ENCODE data around the gene CTBP2. TPM values are rescaled to one million over a fixed set of nuclear protein-coding genes. Genes with fewer than 3 reads are reported as not detected.
"Not testable (repeated sequence)": the region's sequence is repeated elsewhere in the genome, so short reads cannot be mapped to it uniquely, and the experiment has no call there.

The CTBP2 gene
- total RNA-seq, 2 donors from 2014 or later = 32.0 to 49.0 TPM

- H3K27ac ChIP-seq = peak overlapping the region; percentile 87 to 96 (median 92)
- no peaks in the 10 kb centered on the region for H3K27me3 ChIP-seq
- DNase-seq (no peak), ATAC-seq (no peak)
- peaks cover 48% of the 10 kb centered on the region for H3K4me1 ChIP-seq
- WGBS, 2 donors = 83 to 85% methylated on average over 14 to 15 of the region's 15 CpGs
- peaks cover 0 to 1% of the 10 kb centered on the region in 2 donors for H3K36me3 ChIP-seq (replicated peaks in 1 of 2; ENCODE audit: insufficient read depth in 1 of 2, low read depth in 2 of 2)
- no peak overlapping the region for H3K4me3 ChIP-seq
- intact Hi-C loops (cut with DNase I) = no loop called here
- H3K9me3 ChIP-seq = no peaks in the 10 kb centered on the region
- no peak for TF ChIP-seq CTCF (IDR thresholded peaks at IDR 0.05)
- TF ChIP-seq POLR2A (IDR thresholded peaks at IDR 0.05) = no peak
These were observed 77.3 kb downstream of the CTBP2 start for GRCh38 chr10:125082881-125083575.

GRCh38 chr10:125082471-125082870 lies 77.9 kb downstream of the CTBP2 start:
- WGBS, 2 donors = 90 to 91% methylated on average over 13 of the region's 13 CpGs
- H3K9me3 ChIP-seq; intact Hi-C loops (cut with DNase I); H3K4me3 ChIP-seq; DNase-seq; H3K36me3 ChIP-seq (replicated peaks in 1 of 2; ENCODE audit: insufficient read depth in 1 of 2, low read depth in 2 of 2); H3K27me3 ChIP-seq; ATAC-seq: not testable (repeated sequence)
- H3K4me1 ChIP-seq = peaks cover 48% of the 10 kb centered on the region
- peak overlapping the region; percentile 87 to 96 (median 92) for H3K27ac ChIP-seq

GRCh38 chr10:125081931-125082330 lies 78.4 kb downstream of the CTBP2 start:
- Histone ChIP-seq H3K27ac (peak overlapping the region; percentile 73 to 96 (median 88)), H3K27me3 (no peaks in the 10 kb centered on the region), H3K4me1 (peaks cover 48% of the 10 kb centered on the region), H3K36me3 (replicated peaks in 1 of 2; ENCODE audit: insufficient read depth in 1 of 2, low read depth in 2 of 2) (no peaks in the 10 kb centered on the region), H3K4me3 (no peak overlapping the region), H3K9me3 (no peaks in the 10 kb centered on the region)
- 39 to 55% methylated on average over 6 to 10 of the region's 10 CpGs for WGBS, 2 donors
- TF ChIP-seq CTCF (IDR thresholded peaks at IDR 0.05) = no peak
- no peak for TF ChIP-seq POLR2A (IDR thresholded peaks at IDR 0.05)
- peak; percentile 44 to 70 (median 60) for DNase-seq
- no peak for ATAC-seq
- intact Hi-C loops (cut with DNase I) = no loop called here

- intact Hi-C loops (cut with DNase I) = no loop called here
- ATAC-seq = no peak
- no peaks in the 10 kb centered on the region for H3K9me3 ChIP-seq
- H3K4me3 ChIP-seq = no peak overlapping the region
- H3K27ac ChIP-seq = peak overlapping the region in 1 of 4 donors; percentile 87
- no peak for TF ChIP-seq POLR2A (IDR thresholded peaks at IDR 0.05)
- no peak for TF ChIP-seq CTCF (IDR thresholded peaks at IDR 0.05)
- H3K4me1 ChIP-seq = peaks cover 46% of the 10 kb centered on the region
- H3K36me3 ChIP-seq (replicated peaks in 1 of 2; ENCODE audit: insufficient read depth in 1 of 2, low read depth in 2 of 2) = no peaks in the 10 kb centered on the region
- H3K27me3 ChIP-seq = no peaks in the 10 kb centered on the region
- 81 to 85% methylated on average over 7 of the region's 7 CpGs for WGBS, 2 donors
- no peak for DNase-seq
These were observed 79.4 kb downstream of the CTBP2 start for GRCh38 chr10:125080984-125081383.

GRCh38 chr10:125080296-125080695 lies 80.1 kb downstream of the CTBP2 start:
- DNase-seq (no peak), ATAC-seq (no peak)
- H3K4me3 ChIP-seq = no peak overlapping the region
- intact Hi-C loops (cut with DNase I) = no loop called here
- WGBS, 2 donors = 76 to 86% methylated on average over 4 to 7 of the region's 7 CpGs
- no peak overlapping the region for H3K27ac ChIP-seq
- TF ChIP-seq POLR2A (IDR thresholded peaks at IDR 0.05) (no peak), CTCF (IDR thresholded peaks at IDR 0.05) (no peak)
- H3K9me3 ChIP-seq = no peaks in the 10 kb centered on the region
- no peaks in the 10 kb centered on the region for H3K36me3 ChIP-seq (replicated peaks in 1 of 2; ENCODE audit: insufficient read depth in 1 of 2, low read depth in 2 of 2)
- no peaks in the 10 kb centered on the region for H3K27me3 ChIP-seq
- H3K4me1 ChIP-seq = peaks cover 40% of the 10 kb centered on the region
